Measurements from ENCODE around the gene ANLN.

DNA sequence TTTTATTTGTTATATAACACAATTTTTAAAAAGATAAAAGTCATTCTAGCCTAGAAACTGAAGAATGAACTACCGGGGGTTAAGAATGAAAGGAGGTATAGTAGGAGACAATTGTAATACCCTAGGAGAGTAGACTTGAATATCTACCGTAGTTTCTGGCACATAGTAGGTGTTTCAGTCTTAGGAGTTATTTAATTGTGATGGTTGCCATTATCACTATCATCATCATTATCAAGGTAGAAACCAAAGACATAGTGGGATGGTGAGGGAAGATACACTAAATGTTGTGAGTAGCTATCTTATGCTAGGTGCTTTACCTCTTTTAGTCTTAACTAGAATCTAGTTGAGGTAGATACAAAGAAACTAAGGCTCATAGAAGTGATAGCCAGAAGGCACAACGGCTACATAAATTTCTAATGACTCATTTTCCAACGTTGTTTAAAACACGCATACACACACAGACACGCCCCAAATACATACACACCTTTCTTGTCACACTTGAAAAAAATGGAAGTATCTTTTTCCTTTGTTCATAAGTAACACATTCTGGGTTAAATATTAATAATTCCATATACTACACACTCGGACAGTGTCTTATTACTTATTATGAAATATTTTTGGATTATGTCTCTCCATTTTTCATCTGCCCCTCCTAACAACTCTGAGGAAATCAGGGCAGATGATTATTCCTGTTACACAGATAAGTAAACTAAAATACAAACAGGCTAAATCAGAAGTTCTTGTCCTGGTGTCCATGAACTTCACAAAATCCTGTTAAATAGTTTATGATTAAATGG lies 2.0 kb upstream of the ANLN start:
- TF ChIP-seq, protein P1, sequence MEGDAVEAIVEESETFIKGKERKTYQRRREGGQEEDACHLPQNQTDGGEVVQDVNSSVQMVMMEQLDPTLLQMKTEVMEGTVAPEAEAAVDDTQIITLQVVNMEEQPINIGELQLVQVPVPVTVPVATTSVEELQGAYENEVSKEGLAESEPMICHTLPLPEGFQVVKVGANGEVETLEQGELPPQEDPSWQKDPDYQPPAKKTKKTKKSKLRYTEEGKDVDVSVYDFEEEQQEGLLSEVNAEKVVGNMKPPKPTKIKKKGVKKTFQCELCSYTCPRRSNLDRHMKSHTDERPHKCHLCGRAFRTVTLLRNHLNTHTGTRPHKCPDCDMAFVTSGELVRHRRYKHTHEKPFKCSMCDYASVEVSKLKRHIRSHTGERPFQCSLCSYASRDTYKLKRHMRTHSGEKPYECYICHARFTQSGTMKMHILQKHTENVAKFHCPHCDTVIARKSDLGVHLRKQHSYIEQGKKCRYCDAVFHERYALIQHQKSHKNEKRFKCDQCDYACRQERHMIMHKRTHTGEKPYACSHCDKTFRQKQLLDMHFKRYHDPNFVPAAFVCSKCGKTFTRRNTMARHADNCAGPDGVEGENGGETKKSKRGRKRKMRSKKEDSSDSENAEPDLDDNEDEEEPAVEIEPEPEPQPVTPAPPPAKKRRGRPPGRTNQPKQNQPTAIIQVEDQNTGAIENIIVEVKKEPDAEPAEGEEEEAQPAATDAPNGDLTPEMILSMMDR (IDR thresholded peaks at IDR 0.05) = no peak
- no peak for TF ChIP-seq POLR2A (IDR thresholded peaks at IDR 0.05)

All from Peyer's patch (tissue), 4 donors.